T-helper 1 cell treated with Interleukin-12 subunit alpha and Interleukin-12 subunit beta and Interleukin-4 antibody, amounts not matched to agents 30 ng/mL and 1 ng/mL, for 36 hours (primary cell): ENCODE data around the gene PCYT1A. TPM values are rescaled to one million over a fixed set of nuclear protein-coding genes. Genes with fewer than 3 reads are reported as not detected.

Source experiments
- intact Hi-C: fragments of 100-400 bp; cut with micrococcal nuclease; formaldehyde crosslinking; loops from one replicate; pipeline ENCODE4 v1.15.1; 2024
- total RNA-seq: library from RNA; stranded (reverse); gene quantifications from 2 replicates; pipeline ENCODE4 v1.2.3, GENCODE V29; 2022

Gene PCYT1A
- total RNA-seq, 1 donor from 2014 or later = 95.3 TPM

- intact Hi-C loops = no loop called here
Measured at GRCh38 chr3:196216681-196217211, 70.8 kb downstream of the PCYT1A start.

DNA sequence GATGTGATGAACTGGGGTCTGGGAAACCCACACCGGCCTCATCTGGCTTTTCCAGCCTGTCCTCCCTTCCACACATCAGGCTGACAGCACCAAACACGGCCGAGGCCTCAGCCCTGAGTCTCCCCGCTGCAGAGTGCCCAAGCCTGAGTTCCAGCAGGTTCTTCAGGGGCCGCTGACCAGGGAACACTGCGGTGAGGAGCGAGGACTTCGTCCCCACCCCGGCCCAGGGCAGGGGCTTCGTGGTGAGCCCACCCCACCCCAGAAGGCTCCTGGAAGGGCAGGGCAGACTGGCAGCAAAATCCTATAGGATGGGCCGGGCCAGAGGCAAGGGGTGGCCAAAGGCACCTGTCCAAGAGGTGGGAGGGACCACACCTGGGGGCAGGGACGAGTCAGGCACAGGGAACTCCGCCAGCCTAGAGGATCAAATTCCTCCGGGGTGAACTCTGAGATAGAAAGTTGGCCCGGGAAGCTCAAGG, 71.4 kb downstream of the PCYT1A start, which contains the start of gene SLC51A:
Gene SLC51A, plus strand, starts transcription at position 446 of the 476 bp plus-strand sequence. CDS start 179 bp downstream, outside the sequence.
- intact Hi-C loops = no loop called here

- intact Hi-C loops = no loop called here
Measured at GRCh38 chr3:196215493-196216020, 72.0 kb downstream of the PCYT1A start.

DNA sequence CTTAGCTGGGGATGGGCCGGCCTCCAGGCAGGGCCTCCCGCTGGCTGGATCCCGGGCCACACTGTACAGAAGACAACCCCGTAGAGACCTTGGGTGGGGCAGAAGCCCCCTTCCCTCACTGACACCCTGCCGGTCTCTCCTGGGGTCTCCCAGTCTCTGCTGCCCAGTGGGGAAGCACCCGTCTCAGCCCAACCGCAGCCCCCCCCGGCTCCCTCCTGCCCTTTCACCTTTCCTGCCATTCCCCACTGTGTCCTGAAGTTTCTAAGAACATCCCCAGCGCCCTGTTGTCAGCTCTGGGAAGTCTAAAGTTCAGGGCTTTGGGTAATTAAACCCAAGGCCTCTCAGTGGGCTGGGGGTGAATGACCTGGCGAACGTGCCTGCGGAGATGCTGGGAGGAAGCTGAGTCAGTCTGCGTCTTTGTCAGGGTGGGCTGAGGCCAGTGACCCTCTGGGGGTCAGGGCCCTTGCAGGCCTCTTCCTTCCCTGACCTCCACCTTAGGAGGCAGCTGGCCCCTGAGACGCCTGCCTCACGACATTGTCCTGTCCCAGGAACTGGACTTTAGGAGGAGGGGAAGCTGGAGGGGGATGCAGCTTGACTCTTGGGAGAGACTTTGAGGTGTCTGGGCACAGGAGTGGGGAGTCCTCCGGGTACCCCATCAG, 72.6 kb downstream of the PCYT1A start:
- intact Hi-C loops = no loop called here

DNA sequence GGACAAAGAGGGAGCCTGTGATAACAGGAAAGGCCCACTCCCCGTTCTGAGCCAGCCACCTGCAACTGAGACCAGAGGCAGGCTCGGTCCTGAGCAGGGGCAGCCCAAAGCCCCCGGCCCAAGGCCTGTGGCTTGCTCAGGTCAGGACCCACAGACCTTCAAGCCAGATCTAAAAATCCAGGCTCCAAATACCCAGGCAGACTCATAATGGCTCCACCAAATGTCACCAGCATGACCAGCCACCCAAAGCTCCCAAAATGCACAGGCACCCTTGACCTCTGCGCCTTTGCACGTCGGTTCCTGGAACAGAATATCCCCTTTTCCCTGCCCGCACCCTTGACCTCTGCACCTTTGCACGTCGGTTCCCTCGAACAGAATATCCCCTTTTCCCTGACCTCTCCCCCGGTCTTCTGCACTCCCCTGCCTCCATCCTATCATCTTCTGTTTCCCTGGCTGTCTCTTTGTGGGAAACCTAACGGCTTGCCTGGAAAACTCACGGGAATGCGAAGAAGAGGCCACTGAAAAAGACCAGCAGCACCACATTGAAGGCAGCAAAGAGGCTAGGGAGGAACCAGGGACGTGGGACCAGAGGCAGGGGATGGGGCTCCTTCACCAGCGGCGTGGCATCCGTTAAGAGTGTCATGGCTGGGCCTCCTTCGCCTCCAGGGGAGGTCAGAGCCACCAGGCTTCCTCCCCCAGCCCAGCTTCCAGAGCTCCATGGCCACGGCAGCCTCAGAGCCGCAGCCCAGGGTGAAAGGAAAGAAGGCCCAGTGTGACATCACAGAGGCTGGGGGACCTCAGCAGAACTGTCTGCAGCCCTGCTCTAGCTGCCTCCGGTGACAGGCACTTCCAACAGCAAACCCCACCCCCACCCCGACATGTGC, 76.6 kb downstream of the PCYT1A start, which contains the start of gene ZDHHC19:
Gene ZDHHC19, minus strand, starts transcription at position 728 of the 884 bp plus-strand sequence. Its CDS starts 85 bp downstream, at position 643.
- intact Hi-C loops = no loop called here

DNA sequence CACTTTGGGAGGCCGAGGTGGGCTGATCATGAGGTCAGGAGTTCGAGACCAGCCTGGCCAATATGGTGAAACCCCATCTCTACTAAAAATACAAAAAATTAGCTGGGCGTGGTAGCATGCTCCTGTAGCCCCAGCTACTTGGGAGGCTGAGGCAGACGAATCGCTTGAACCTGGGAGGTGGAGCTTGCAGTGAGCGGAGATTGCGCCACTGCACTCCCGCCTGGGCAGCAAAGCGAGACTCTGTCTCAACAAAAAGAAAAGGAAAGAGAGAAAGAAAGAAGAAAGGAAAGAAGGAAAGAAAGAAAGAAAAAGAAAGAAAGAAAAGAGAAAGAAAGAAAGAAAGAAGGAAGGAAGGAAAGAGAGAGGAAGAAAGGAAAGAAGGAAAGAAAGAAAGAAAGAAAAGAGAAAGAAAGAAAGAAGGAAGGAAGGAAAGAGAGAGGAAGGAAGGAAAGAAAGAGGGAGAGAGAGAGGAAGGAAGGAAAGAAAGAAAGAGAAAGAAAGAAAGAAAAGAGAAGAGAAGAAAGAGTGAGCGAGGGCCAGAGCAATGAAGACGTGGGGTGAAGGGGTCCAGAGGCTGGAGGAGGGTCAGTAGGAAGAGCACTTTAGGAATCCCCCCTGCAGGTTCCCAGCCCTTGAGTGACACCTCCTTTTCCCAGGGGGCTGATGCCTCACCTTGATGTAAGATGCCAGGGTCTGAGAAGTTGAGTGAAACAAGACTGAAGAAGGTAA, 77.4 kb downstream of the PCYT1A start:
- intact Hi-C loops = loop anchor here (5.0 kb wide), 5 partner anchors 67 to 523 kb away; partner anchors contain the start of genes CEP19, PIGX and TNK2

DNA sequence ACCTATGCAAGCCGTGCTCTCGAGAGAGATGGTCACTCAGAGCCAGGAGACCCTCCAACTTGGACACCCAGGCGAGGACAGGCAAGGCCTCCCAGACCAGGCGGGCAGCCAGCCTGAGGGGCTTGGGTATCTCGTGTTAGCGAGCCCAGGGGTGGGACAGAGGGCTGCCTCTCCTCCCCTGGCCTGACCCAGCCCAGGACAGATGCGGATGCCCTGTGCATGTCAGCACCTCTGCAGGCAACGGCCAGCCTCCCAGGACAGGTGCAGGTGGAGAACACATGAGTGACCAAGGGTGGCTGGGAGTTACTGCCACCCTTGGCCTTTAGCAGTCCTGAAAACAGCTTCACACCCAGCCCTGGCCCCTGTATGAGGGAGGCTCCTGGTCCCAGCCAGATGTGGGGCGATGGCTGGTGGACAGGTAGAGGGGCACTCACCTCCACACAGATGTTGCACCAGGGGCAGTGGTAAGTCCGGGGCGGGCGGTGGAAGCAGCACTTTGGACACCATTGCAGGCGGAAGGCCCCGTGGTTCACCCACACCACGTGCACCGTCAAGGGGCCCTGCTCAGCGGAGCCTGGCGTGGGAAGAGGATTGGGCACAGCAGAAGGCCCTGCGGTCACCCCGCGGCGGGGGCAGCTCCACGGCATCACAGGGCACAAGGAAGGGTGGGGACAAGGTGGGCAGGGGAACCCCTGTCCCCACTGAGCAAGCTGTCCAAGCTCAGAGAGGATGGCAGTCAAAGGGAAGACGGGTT, 78.4 kb downstream of the PCYT1A start:
- intact Hi-C loops = loop anchor here (1.0 to 5.0 kb wide), 6 partner anchors 10 to 522 kb away; partner anchors contain the start of genes CEP19, PIGX and TNK2

DNA sequence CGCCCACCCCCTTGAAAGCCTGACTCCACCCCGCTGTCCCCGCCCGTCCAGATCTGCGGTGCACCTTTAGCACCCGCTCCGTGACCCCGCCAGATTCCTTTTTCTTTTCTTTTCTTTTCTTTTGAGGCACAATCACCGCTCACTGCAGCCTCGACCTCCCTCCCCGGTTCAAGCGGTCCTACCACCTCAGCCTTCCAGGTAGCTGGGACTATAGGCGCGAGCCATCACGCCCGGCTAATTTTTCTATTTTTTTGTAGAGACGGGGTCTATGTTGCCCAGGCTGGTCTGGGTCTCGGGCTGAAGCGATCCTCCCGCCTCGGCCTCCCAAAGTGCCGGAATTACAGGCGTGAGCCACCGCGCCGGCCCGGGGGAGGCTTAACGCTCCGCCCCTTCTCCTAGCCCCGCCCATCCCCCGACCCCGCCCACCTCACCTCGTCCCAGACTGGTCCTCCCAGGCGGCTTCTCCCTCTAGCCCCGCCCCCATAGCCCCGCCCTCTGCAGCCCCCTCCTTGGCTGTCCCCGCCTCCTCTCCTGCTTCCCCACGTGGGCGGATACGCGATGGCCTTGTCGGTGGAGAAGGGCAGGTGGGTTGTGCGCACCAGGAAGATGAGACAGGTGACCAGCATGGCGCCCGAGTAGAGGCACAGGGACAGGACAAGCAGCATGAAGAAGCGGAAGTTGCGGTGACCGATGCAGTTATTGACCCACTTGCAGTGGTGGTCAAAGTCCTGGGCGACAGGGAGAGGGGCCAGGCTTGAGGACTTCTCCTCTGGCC, 79.5 kb downstream of the PCYT1A start:
- intact Hi-C loops = loop anchor here (1.0 to 5.0 kb wide), 6 partner anchors 11 to 521 kb away; partner anchors contain the start of genes CEP19, PIGX and TNK2

- intact Hi-C loops = loop anchor here (5.0 kb wide), 5 partner anchors 70 to 520 kb away; partner anchors contain the start of genes CEP19, PIGX and TNK2
Measured at GRCh38 chr3:196207159-196207832, 80.2 kb downstream of the PCYT1A start.

- intact Hi-C loops = loop anchor here (5.0 kb wide), 5 partner anchors 72 to 518 kb away; partner anchors contain the start of genes CEP19, PIGX and TNK2
Measured at GRCh38 chr3:196205442-196206205, 81.9 kb downstream of the PCYT1A start.

DNA sequence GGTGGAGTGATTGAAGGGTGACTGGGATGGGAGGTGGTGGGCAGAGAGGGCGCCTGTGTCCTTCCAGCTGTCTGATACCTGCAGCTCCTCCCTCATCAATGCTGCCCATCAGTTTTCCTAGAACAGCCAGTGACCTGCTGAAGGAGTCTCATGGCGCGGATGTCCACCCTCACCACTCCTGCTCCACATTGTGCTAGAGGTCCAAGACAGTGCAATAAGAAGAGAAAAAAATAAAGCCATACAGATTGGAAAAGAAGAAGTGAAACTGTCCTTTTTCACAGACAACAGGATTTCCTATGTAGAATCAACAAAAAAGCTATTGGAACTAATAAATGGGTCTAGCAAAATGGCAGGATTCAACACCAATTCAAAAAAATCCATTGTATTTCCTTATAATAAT, 83.7 kb downstream of the PCYT1A start:
- intact Hi-C loops = no loop called here

- intact Hi-C loops = no loop called here
Measured at GRCh38 chr3:196202516-196202970, 85.0 kb downstream of the PCYT1A start.

DNA sequence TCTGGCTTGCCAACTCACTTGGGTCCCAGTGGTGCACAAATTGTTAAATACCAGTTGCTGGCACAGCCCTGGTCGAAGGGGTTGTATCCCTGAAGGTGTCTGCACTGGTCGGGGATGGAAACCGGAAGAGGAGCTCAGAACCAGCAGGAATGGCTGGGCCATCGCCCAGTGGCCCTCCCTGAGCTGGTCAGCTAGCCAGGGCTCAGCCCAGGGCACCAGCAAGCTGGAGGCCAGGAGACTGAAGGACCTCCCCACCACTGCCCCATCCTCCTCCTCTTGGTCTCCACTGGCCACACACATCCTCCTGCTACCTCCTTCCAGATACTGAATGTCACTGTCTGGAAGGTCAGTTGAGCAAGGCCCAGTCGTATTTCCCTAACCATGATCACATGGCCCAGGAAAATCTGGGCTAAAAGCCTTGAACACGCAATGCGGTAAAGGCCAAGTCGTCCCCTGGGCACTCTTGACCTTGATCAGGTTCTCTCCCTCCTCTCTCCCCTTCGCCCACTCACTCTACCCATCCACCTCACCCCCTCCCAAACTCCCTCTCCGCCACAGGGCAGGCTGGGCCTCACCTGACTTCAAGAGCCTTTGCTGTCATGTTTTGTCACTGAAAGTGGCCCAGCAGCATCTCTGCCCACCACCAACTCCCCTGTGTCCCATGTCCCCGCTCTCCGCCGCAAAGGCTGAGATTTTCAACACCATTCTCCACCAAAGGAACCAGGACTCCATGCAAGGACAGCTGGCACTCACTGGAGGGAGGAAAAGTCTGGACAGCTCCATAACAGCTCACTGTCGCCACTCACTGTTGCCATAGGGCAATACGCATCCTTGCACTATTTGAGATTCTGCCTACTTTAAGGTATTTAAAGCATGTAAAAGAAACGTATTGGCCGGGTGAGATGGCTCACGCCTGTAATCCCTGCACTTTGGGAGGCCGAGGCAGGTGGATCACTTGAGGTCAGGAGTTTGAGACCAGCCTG, 88.5 kb downstream of the PCYT1A start:
- intact Hi-C loops = no loop called here

DNA sequence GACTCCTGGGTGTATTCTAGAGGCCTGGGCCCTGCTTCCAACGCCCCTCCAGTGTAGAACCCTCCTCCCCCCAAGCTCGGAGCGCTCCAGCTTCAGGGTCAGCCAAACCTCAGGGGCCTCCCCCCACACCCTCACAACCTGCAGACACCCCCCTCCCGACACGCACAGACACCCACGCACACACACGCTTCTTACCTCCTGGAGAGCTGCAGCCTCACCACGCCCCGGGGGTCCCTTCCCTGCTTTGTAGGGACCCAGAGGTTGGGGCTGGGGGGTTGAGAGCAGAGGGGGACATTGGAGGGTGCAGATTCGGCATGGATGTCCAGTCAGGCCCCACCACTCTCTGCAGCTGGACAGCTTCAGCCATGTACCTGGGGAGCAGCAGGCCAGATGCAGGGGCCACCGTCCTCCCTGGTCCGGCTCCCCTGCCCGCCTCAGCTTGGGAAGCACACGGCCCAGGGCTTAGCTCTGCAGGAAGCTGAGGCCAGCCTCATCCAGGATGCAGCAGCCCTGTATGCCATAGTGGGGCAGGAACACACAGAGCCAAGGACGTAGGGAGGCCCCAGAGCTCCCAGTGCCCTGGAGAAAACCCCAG, 89.3 kb downstream of the PCYT1A start:
- intact Hi-C loops = no loop called here

DNA sequence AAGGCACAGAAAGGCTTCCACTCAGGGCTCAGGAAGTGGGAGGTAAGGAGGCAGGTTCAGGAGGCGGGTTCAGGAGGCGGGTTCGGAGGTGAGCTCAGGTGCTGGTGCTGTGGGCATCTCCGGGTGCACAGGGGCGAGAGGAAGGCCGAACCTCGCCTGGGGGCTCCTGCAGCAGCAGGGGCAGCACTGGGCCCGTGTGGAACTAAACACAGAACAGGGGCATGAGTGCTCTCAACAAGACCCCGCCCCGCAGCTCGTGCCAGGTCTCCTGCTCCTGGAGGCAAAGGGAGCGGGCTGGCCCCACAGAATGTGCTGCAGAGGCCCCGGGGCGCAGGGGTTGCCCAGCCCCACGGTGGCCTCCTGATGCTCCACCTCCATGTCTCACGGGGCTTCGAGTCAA, 90.0 kb downstream of the PCYT1A start:
- intact Hi-C loops = no loop called here
